Stomach (tissue), 9 donors: Measurements from ENCODE around the gene POLD4. TPM values are rescaled to one million over a fixed set of nuclear protein-coding genes. Genes with fewer than 3 reads are reported as not detected.

ENCODE experiments used
- DNase-seq, 2 donors: peaks; one replicate each; pipeline versions ENCODE4 v3.0.0 to v3.0.0-alpha.2; 2013 to 2019
- H3K27ac ChIP-seq, 5 donors: fragments of 200-600 bp in 4 of 5; sonication (generic) in 4 of 5; one replicate each; pipeline ENCODE4 v1.5.1; 2013 to 2019; ENCODE audit warnings: mild to moderate bottlenecking in 1 of 5, moderate library complexity in 1 of 5
- H3K27me3 ChIP-seq, 3 donors: fragments of 200-600 bp; sonication (generic); one replicate each; pipeline ENCODE4 v1.5.1; 2017 to 2019; ENCODE audit warnings: mixed run types in 1 of 3
- H3K36me3 ChIP-seq, 4 donors: fragments of 200-600 bp; sonication (generic); 1 replicate in 3 of 4; 2 replicates in 1 of 4; pipeline ENCODE4 v1.5.1; 2016 to 2019
- H3K4me1 ChIP-seq, 4 donors: fragments of 200-600 bp; sonication (generic); one replicate each; pipeline ENCODE4 v1.5.1; 2016 to 2019
- H3K4me3 ChIP-seq, 4 donors: fragments of 200-600 bp; sonication (generic) in 3 of 4; one replicate each; pipeline ENCODE4 v1.5.1; 2016 to 2019; ENCODE audit warnings: mild to moderate bottlenecking in 1 of 4
- H3K9me3 ChIP-seq, 4 donors: fragments of 200-600 bp; sonication (generic); one replicate each; pipeline ENCODE4 v1.5.1; 2016 to 2019
- EP300 ChIP-seq: sonication (generic); formaldehyde crosslinking; IDR thresholded peaks from one replicate; pipeline ENCODE4 v1.6.1; 2017; ENCODE audit warnings: antibody characterized with exemption
- POLR2A ChIP-seq, 4 donors: fragments of 450-650 bp; IDR thresholded peaks; one replicate each; pipeline ENCODE4 v1.6.1; 2016; ENCODE audit warnings: antibody characterized with exemption in 4 of 4, control low read depth in 2 of 4, mild to moderate bottlenecking in 1 of 4, moderate library complexity in 1 of 4
- POLR2AphosphoS5 ChIP-seq, 3 donors: sonication (generic); formaldehyde crosslinking; IDR thresholded peaks; one replicate each; pipeline ENCODE4 v1.6.1; 2016; ENCODE audit warnings: antibody characterized with exemption in 3 of 3
- WGBS, 5 donors: extraction: QIAGEN DNeasy Blood & Tissue Kit in 3 of 5; methylation state at CpG; one replicate each; pipeline versions ENCODE4 v1.1.5 to v1.1.7; 2013 to 2018; 5-methylcytosine and 5-hydroxymethylcytosine counted together
- intact Hi-C: fragments of 100-400 bp; cut with DNase I; formaldehyde crosslinking; loops from one replicate; pipeline ENCODE4 v1.15.1; 2023; ENCODE audit warnings: low total_unique reads
- polyA plus RNA-seq, 3 donors: library from polyadenylated mRNA; stranded (reverse); fragments of 200-250 nt; gene quantifications; one replicate each; pipeline ENCODE4 v1.2.3, GENCODE V29; 2013
- total RNA-seq, 5 donors: library from RNA; depleted of rRNA; stranded (reverse); fragments of >200 nt; gene quantifications; one replicate each; pipeline versions ENCODE4 v1.1.0 to v1.2.3, GENCODE V29; 2014 to 2016
- TF ChIP-seq, protein P1 (sequence below), 7 experiments: fragments of 450-650 bp in 4 of 7; fragments of 200-600 bp in 3 of 7; sonication (generic) in 3 of 7; IDR thresholded peaks; one replicate each; pipeline ENCODE4 v1.5.1; 2016 to 2019; ENCODE audit warnings: antibody characterized with exemption in 7 of 7, control low read depth in 2 of 7, mild to moderate bottlenecking in 1 of 7
- donor health status: healthy with polysubstance abuse.
- donor health status: Bipolar disorder and iron deficiency.
- donor health status: healthy.

The POLD4 gene
- total and polyA plus RNA-seq, 8 donors, result 13.8 to 316 (median 109) TPM

DNA sequence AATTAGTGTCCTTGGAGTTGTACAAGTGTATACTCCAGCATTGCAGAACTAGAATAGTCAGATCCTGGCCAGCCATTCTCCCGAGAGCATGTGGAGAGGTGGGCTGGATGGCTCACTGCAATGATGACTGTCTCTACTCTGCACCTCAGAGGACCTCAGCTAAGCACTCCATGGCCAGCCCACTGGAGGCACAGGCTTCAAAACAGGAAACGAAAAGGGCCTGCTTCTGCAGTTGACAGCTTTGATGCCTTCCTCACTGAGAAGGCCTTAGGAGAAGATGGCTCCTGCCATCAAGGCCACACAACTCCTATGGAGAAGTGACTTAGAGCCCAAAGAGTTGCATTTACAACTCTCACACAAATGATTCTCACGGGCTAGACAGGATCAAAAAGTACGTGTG lies 9.1 kb downstream of the POLD4 start:
- Histone ChIP-seq H3K4me3 (no peak overlapping the region), H3K27me3 (no peaks in the 10 kb centered on the region), H3K9me3 (no peaks in the 10 kb centered on the region), H3K4me1 (peaks cover 11 to 40% (median 22%) of the 10 kb centered on the region in 4 donors), H3K36me3 (no peaks in the 10 kb centered on the region), H3K27ac (peak overlapping the region in 1 of 5 donors; percentile 70)
- intact Hi-C loops, result no loop called here
- no peak for DNase-seq
- TF ChIP-seq, protein P1, sequence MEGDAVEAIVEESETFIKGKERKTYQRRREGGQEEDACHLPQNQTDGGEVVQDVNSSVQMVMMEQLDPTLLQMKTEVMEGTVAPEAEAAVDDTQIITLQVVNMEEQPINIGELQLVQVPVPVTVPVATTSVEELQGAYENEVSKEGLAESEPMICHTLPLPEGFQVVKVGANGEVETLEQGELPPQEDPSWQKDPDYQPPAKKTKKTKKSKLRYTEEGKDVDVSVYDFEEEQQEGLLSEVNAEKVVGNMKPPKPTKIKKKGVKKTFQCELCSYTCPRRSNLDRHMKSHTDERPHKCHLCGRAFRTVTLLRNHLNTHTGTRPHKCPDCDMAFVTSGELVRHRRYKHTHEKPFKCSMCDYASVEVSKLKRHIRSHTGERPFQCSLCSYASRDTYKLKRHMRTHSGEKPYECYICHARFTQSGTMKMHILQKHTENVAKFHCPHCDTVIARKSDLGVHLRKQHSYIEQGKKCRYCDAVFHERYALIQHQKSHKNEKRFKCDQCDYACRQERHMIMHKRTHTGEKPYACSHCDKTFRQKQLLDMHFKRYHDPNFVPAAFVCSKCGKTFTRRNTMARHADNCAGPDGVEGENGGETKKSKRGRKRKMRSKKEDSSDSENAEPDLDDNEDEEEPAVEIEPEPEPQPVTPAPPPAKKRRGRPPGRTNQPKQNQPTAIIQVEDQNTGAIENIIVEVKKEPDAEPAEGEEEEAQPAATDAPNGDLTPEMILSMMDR (IDR thresholded peaks at IDR 0.05), result no peak
- TF ChIP-seq POLR2AphosphoS5 (IDR thresholded peaks at IDR 0.05) (no peak), POLR2A (IDR thresholded peaks at IDR 0.05) (no peak), EP300 (no peak)
- 84 to 90% (median 86%) methylated on average over 4 of the region's 4 CpGs for WGBS, 5 donors

DNA sequence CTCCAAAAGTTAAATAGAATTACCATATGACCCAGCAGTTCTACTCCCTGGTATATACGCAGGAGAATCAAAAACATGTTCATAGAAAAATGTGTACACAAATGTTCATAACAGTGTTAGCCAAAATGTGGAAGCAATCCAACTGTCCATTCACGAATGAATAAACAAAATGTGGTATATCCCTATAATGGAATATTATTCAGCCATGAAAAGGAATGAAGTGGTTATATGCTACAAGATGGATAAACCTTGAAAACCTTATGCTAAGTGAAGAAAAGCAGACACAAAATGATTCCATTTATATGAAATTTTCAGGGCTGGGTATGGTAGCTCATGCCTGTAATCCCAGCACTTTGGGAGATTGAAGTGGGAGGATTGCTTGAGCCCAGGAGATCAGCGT lies 16.1 kb downstream of the POLD4 start:
- WGBS, 5 donors, result 91 to 95% (median 93%) methylated on average over 3 of the region's 3 CpGs
- TF ChIP-seq, protein P1 (IDR thresholded peaks at IDR 0.05), result no peak
- TF ChIP-seq POLR2A (IDR thresholded peaks at IDR 0.05), result no peak
- TF ChIP-seq EP300, result no peak
- no peak for TF ChIP-seq POLR2AphosphoS5 (IDR thresholded peaks at IDR 0.05)
- Histone ChIP-seq H3K27me3 (no peaks in the 10 kb centered on the region), H3K36me3 (peaks cover 0 to 22% (median 14%) of the 10 kb centered on the region in 4 donors), H3K4me1 (no peaks in the 10 kb centered on the region), H3K9me3 (no peaks in the 10 kb centered on the region), H3K27ac (no peak overlapping the region), H3K4me3 (no peak overlapping the region)
- intact Hi-C loops, result no loop called here
- DNase-seq, result no peak

DNA sequence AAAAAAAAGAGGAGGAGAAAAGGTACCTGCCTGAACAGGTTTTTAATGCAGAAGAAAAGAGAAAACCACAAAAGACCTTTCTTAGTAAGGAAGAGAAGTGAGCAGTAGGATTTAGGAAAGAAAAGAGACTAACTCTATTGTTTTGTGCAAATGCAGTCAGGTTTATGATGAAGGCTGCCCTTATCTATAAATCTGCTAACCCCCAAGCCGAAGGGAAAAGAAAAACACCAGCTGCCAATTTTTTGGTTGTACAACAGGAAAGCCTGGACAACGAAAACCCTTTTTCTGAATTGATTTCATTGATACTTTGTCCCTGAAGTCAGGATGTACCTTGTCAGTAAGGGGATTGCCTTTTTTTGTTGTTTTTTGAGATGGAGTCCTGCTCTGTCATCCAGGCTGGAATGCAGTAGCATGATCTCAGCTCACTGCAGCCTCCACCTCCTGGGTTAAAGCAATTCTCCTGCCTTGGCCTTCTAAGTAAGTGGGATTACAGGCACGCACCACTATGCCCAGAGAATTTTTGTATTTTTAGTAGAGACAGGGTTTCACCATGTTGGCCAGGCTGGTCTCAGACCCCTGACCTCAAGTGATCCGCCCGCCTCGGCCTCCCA lies 21.2 kb downstream of the POLD4 start:
- Histone ChIP-seq H3K4me3 (no peak overlapping the region), H3K4me1 (no peaks in the 10 kb centered on the region), H3K36me3 (peaks cover 0 to 31% (median 18%) of the 10 kb centered on the region in 4 donors), H3K27ac (no peak overlapping the region), H3K9me3 (no peaks in the 10 kb centered on the region), H3K27me3 (no peaks in the 10 kb centered on the region)
- DNase-seq, result no peak
- TF ChIP-seq EP300 (no peak), POLR2A (IDR thresholded peaks at IDR 0.05) (no peak), POLR2AphosphoS5 (IDR thresholded peaks at IDR 0.05) (no peak)
- TF ChIP-seq, protein P1 (IDR thresholded peaks at IDR 0.05), result no peak
- 86 to 89% (median 89%) methylated on average over 6 of the region's 6 CpGs for WGBS, 5 donors
- intact Hi-C loops, result no loop called here

DNA sequence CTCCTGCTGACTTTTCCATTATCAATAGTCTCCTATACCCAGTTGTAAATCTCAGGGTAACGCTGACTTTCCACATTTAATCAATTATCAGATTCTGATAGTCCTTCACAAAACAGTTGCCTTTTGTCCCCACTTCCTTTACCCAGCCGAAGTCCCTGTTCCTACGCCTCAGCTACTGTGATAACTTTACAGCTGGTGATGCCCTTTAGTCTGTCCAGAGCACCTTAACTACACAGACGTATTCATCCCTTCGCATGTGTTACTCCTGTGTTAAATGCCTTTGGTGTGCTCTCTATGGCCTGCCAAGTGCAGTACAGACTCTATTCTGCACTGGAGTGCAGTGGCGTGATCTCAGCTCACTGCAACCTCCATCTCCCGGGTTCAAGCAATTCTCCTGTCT lies 29.8 kb downstream of the POLD4 start:
- no peak for DNase-seq
- intact Hi-C loops, result no loop called here
- H3K36me3 ChIP-seq, result peaks cover 0 to 15% (median 3%) of the 10 kb centered on the region in 4 donors
- TF ChIP-seq POLR2A (IDR thresholded peaks at IDR 0.05) (no peak), POLR2AphosphoS5 (IDR thresholded peaks at IDR 0.05) (no peak), EP300 (no peak)
- TF ChIP-seq, protein P1 (IDR thresholded peaks at IDR 0.05), result no peak
- no peak overlapping the region for H3K4me3 ChIP-seq
- 38 to 75% (median 60%) methylated on average over 7 of the region's 7 CpGs for WGBS, 5 donors
- H3K27me3 ChIP-seq, result no peaks in the 10 kb centered on the region
- H3K4me1 ChIP-seq, result peaks cover 5 to 28% (median 15%) of the 10 kb centered on the region in 4 donors
- no peaks in the 10 kb centered on the region for H3K9me3 ChIP-seq
- H3K27ac ChIP-seq, result no peak overlapping the region
